DOHH2 (cell line): ENCODE measurements around the gene TSHZ2.

ENCODE experiments used
- EZH2phosphoT487 ChIP-seq: fragments of 200-600 bp; sonication (generic); IDR thresholded peaks from 2 replicates; pipeline ENCODE4 v1.6.1; 2017; ENCODE audit warnings: borderline replicate concordance, mild to moderate bottlenecking, antibody characterized with exemption, low read length, moderate library complexity, mixed read lengths
- TF ChIP-seq, protein P1 (sequence below): fragments of 200-600 bp; sonication (generic); IDR thresholded peaks from one replicate; pipeline ENCODE4 v1.5.1; 2014; ENCODE audit warnings: antibody characterized with exemption, mild to moderate bottlenecking, low read depth, low read length; ENCODE audit not compliant: poor library complexity, severe bottlenecking

DNA sequence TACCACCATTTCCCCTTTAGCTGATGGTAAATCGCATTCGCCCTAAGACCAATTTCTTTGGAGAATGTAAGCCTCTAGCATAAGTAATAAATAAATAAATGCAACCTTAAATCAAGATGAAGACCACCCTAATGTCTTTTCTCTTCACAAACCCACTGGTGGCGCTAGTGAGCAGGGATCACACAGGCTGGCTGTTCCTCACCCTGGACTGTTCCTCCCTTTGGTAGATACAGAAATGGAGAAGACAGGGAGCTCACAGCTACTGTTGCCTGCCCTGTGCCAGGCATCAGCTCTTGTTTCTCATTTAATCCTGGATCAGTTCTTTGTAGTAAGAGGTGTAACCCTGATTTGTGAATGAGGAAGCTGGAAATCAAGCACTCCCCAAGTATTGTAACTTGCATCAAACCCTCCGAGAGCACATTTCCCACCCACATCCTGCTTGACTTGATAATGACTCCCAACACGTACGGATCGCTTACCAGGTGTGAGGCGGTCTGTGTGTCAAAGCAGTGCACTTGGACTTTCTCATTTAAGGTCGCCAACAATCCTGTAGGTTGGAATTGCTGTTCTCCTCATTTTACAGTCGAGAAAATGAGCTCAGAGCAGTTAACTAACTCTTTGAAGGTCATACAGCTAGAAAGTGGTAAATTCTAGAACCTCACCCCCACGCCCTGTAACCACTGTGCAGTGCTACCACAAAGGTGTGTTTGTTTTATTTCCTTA, 236.1 kb downstream of the TSHZ2 start:
- TF ChIP-seq, protein P1, sequence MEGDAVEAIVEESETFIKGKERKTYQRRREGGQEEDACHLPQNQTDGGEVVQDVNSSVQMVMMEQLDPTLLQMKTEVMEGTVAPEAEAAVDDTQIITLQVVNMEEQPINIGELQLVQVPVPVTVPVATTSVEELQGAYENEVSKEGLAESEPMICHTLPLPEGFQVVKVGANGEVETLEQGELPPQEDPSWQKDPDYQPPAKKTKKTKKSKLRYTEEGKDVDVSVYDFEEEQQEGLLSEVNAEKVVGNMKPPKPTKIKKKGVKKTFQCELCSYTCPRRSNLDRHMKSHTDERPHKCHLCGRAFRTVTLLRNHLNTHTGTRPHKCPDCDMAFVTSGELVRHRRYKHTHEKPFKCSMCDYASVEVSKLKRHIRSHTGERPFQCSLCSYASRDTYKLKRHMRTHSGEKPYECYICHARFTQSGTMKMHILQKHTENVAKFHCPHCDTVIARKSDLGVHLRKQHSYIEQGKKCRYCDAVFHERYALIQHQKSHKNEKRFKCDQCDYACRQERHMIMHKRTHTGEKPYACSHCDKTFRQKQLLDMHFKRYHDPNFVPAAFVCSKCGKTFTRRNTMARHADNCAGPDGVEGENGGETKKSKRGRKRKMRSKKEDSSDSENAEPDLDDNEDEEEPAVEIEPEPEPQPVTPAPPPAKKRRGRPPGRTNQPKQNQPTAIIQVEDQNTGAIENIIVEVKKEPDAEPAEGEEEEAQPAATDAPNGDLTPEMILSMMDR = peak; percentile 59
- TF ChIP-seq EZH2phosphoT487 = no peak
